Activated naive CD4-positive, alpha-beta T cell treated with anti-CD3 and anti-CD28 coated beads, Interleukin-2, amount 50 U/mL, for 72 hours (primary cell): ENCODE measurements around the gene ZCCHC7. TPM values are rescaled to one million over a fixed set of nuclear protein-coding genes. Genes with fewer than 3 reads are reported as not detected.
"Not testable (repeated sequence)": the region's sequence is repeated elsewhere in the genome, so short reads cannot be mapped to it uniquely, and the experiment has no call there.

Experiments
- ATAC-seq, 2 donors: fragments of 150-1000 bp; cut with Tn5 transposase; 2 replicates each; pipeline ENCODE4 v1.10.0; 2021; ENCODE audit warnings: mild to moderate bottlenecking in 2 of 2, moderate library complexity in 2 of 2
- DNase-seq, 2 donors: peaks; one replicate each; pipeline ENCODE4 v3.0.0; 2021 to 2022; ENCODE audit warnings: low spot score in 2 of 2
- H3K27ac Mint-ChIP-seq, 2 donors: one replicate each; pipeline ENCODE4 v1.8.0; 2022; ENCODE audit warnings: mild to moderate bottlenecking in 2 of 2, mixed read lengths in 2 of 2
- H3K36me3 Mint-ChIP-seq, 2 donors: one replicate each; pipeline ENCODE4 v1.8.0; 2022; ENCODE audit warnings: mixed read lengths in 2 of 2
- H3K9me3 Mint-ChIP-seq, 2 donors: one replicate each; pipeline ENCODE4 v1.8.0; 2022; ENCODE audit warnings: mixed read lengths in 2 of 2
- total RNA-seq, 2 donors: library from RNA; stranded (reverse); gene quantifications; one replicate each; pipeline ENCODE4 v1.2.3, GENCODE V29; 2022

Gene ZCCHC7
- total RNA-seq, 2 donors from 2014 or later, result 25.1 to 29.1 TPM

DNA sequence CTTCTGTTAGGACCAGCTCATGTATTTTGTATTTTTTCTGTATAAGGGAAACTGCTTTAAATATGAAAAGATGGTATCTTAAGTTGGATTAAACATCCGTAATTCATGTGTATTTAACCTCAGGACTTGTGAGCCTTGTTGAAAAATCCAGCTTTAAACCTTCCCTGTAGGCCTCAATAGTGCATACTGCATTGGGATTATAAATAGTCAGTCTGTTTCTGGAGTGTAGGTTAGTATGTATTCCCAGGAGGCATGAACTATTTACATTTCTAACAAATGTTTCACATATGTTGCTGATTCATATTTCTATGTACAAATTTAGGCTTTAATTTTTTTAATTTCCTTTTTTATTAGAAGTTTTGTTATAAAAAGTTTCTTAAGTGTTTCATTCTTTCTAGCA lies 164.3 kb downstream of the ZCCHC7 start:
- Mint-ChIP-seq H3K36me3 (peaks cover 0 to 25% of the 10 kb centered on the region in 2 donors), H3K27ac (no peak overlapping the region), H3K9me3 (peaks cover 0 to 9% of the 10 kb centered on the region in 2 donors)
- DNase-seq (no peak), ATAC-seq (no peak)

- no peak overlapping the region for H3K27ac Mint-ChIP-seq
- peaks cover 0 to 10% of the 10 kb centered on the region in 2 donors for H3K9me3 Mint-ChIP-seq
- peaks cover 0 to 29% of the 10 kb centered on the region in 2 donors for H3K36me3 Mint-ChIP-seq
- DNase-seq (no peak), ATAC-seq (no peak)
Observed at GRCh38 chr9:37286530-37287175, 166.3 kb downstream of the ZCCHC7 start.

GRCh38 chr9:37287317-37287716 lies 166.9 kb downstream of the ZCCHC7 start:
- peaks cover 0 to 29% of the 10 kb centered on the region in 2 donors for H3K36me3 Mint-ChIP-seq
- DNase-seq, result no peak
- ATAC-seq, result no peak
- H3K27ac Mint-ChIP-seq, result peak overlapping the region in 1 of 2 donors; percentile 29
- H3K9me3 Mint-ChIP-seq, result peaks cover 0 to 10% of the 10 kb centered on the region in 2 donors

GRCh38 chr9:37289631-37290030 lies 169.3 kb downstream of the ZCCHC7 start:
- H3K36me3 Mint-ChIP-seq, result peaks cover 0 to 23% of the 10 kb centered on the region in 2 donors
- no peak for ATAC-seq
- peaks cover 0 to 10% of the 10 kb centered on the region in 2 donors for H3K9me3 Mint-ChIP-seq
- DNase-seq, result no peak
- H3K27ac Mint-ChIP-seq, result peak overlapping the region; percentile 12 to 58

GRCh38 chr9:37290366-37290939 lies 170.1 kb downstream of the ZCCHC7 start:
- Mint-ChIP-seq H3K36me3 (peaks cover 0 to 23% of the 10 kb centered on the region in 2 donors), H3K9me3 (peaks cover 0 to 10% of the 10 kb centered on the region in 2 donors), H3K27ac (peak overlapping the region; percentile 12 to 91)
- no peak for DNase-seq
- peak; percentile 21 to 52 for ATAC-seq

DNA sequence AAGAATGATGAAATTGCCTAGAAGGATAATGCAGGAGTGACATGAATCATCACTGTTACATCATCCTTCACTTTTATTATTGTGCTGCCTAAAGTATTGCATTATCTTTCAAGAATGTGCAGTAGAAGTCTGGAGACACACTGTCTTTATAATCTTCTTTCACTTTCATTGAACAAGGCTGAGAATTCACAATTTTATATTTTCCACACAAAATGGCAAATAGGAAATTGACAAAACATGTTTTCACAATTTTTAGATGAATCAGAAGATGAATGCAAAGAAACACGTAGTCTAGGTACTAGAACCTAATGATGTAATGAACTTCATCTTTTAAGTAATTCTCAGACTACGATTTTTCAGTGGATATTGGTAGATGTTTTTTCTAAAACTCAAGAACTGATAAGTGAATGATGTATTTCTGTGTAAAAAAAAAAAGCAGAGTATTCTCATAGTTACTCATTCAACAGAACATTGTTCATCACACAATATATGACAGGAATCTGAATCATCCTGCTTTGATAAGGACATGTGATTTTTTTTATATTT lies 170.6 kb downstream of the ZCCHC7 start:
- ATAC-seq, result peak; percentile 88 to 90
- H3K9me3 Mint-ChIP-seq, result peaks cover 0 to 10% of the 10 kb centered on the region in 2 donors
- peaks cover 0 to 23% of the 10 kb centered on the region in 2 donors for H3K36me3 Mint-ChIP-seq

DNA sequence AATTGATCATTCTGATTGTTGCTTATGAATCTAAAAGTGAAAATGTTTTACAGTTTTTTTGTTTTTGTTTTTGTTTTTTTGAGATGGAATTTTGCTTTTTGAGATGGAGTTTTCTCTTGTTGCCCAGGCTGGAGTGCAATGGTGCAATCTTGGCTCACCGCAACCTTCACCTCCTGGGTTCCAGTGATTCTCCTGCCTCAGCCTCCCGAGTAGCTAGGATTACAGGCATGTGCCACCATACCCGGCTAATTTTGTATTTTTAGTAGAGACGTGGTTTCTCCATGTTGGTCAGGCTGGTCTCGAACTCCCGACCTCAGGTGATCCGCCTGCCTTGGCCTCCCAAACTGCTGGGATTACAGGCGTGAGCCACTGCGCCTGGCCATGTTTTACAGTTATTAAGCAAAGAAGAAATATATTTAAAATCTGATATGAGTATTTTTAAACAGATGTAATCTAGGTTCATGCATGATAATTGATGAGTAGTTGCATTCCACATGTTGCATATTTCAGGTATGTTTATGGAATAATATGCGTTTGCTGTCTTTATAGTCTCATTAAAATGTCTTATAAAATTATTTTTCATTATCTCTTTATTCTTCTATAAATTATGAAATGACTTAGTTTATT lies 171.4 kb downstream of the ZCCHC7 start:
- not testable (repeated sequence) for H3K9me3 Mint-ChIP-seq, DNase-seq, ATAC-seq
- Mint-ChIP-seq H3K36me3 (peaks cover 0 to 23% of the 10 kb centered on the region in 2 donors), H3K27ac (peak overlapping the region; percentile 12 to 91)

More for the DNA sequence above, 170.6 kb downstream of the ZCCHC7 start:
- no peak for DNase-seq
- peak overlapping the region; percentile 12 to 91 for H3K27ac Mint-ChIP-seq

DNA sequence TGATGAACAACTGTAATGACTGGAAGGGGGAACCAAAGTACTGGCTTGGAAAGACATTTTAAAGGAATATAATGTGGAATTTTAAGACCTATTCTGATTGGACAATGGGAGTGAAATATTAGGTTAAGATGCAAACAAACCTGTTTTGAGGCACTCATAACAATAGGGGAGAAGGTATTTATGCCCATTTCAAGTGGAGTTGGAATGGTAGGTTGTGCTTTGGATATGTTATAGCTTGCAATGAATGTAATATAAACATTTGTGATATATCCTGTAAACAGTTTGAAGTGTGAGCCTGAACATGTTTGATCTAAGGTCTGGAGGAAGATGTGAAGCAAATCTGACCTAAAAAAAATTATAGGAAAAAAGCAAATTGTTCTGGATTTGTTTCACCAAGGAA lies 172.5 kb downstream of the ZCCHC7 start:
- ATAC-seq (no peak), DNase-seq (no peak)
- Mint-ChIP-seq H3K36me3 (peaks cover 0 to 16% of the 10 kb centered on the region in 2 donors), H3K27ac (peak overlapping the region; percentile 20 to 44), H3K9me3 (peaks cover 0 to 10% of the 10 kb centered on the region in 2 donors)

- Mint-ChIP-seq H3K36me3 (peaks cover 0 to 10% of the 10 kb centered on the region in 2 donors), H3K27ac (peak overlapping the region in 1 of 2 donors; percentile 66), H3K9me3 (peaks cover 0 to 5% of the 10 kb centered on the region in 2 donors)
- DNase-seq (no peak), ATAC-seq (no peak)
Observed at GRCh38 chr9:37293664-37294524, 173.5 kb downstream of the ZCCHC7 start.

GRCh38 chr9:37295178-37295577 lies 174.8 kb downstream of the ZCCHC7 start:
- Mint-ChIP-seq H3K36me3 (no peaks in the 10 kb centered on the region), H3K9me3 (no peaks in the 10 kb centered on the region), H3K27ac (no peak overlapping the region)
- DNase-seq (no peak), ATAC-seq (no peak)

GRCh38 chr9:37295796-37296195 lies 175.4 kb downstream of the ZCCHC7 start:
- Mint-ChIP-seq H3K9me3 (no peaks in the 10 kb centered on the region), H3K27ac (no peak overlapping the region), H3K36me3 (no peaks in the 10 kb centered on the region)
- DNase-seq, result no peak
- no peak for ATAC-seq

DNA sequence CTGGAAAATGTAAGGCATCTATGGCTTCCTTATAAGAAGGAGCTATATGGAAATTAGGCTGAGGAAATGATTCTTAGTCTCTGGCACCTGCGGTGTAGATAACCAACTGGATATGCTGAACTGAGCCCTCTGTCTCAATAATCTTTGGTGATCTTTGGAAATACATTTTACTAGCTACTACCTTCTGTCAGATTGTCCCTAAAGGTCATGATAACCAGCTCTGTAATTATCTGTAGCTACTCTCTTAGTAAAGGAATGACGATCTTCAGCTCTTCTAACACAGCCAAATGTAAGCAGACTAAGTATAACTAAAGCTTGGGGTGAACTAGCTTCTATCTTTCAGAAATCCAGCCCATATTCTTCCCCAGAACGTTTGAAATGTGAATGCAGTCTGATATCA lies 177.2 kb downstream of the ZCCHC7 start:
- Mint-ChIP-seq H3K9me3 (no peaks in the 10 kb centered on the region), H3K27ac (no peak overlapping the region), H3K36me3 (peaks cover 0 to 3% of the 10 kb centered on the region in 2 donors)
- no peak for DNase-seq
- ATAC-seq, result no peak

GRCh38 chr9:37300620-37301019 lies 180.2 kb downstream of the ZCCHC7 start:
- ATAC-seq (peak in 1 of 2 donors; percentile 47), DNase-seq (no peak)
- peaks cover 7 to 17% of the 10 kb centered on the region in 2 donors for H3K36me3 Mint-ChIP-seq
- H3K27ac Mint-ChIP-seq, result peak overlapping the region; percentile 38 to 88
- H3K9me3 Mint-ChIP-seq, result no peaks in the 10 kb centered on the region

- DNase-seq, result no peak
- ATAC-seq, result peak; percentile 65 to 72
Observed at GRCh38 chr9:37301042-37301853, 180.9 kb downstream of the ZCCHC7 start.

DNA sequence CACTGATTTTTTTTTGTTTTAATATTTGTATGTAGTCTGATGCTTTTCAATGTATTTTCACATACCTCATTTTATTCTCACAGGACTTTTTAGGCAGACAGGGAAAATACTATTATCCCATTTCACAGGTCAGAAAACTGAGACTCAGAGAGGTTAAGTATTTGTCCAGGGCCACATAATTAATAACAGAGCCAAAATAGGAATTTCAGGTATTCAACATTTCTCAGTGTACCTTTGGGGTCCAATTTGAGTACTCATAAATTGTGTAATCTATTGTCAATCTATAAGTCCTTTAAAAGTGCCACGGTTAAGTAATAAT lies 181.4 kb downstream of the ZCCHC7 start:
- Mint-ChIP-seq H3K27ac (peak overlapping the region; percentile 88 to 93), H3K9me3 (no peaks in the 10 kb centered on the region), H3K36me3 (peaks cover 7 to 17% of the 10 kb centered on the region in 2 donors)
- no peak for ATAC-seq
- DNase-seq, result no peak

More at GRCh38 chr9:37301042-37301853, 180.9 kb downstream of the ZCCHC7 start:
- Mint-ChIP-seq H3K27ac (peak overlapping the region; percentile 88 to 93), H3K9me3 (no peaks in the 10 kb centered on the region), H3K36me3 (peaks cover 7 to 17% of the 10 kb centered on the region in 2 donors)

GRCh38 chr9:37302277-37302676 lies 181.9 kb downstream of the ZCCHC7 start:
- H3K9me3 Mint-ChIP-seq, result no peaks in the 10 kb centered on the region
- peaks cover 7 to 17% of the 10 kb centered on the region in 2 donors for H3K36me3 Mint-ChIP-seq
- H3K27ac Mint-ChIP-seq, result peak overlapping the region; percentile 88 to 93
- ATAC-seq (peak; percentile 93 to 94), DNase-seq (peak in 1 of 2 donors; percentile 27)
